Stimulated activated CD8-positive, alpha-beta memory T cell treated with anti-CD3 and anti-CD28 coated beads, Interleukin-7, amount 100 ng/mL, for 1 hour (primary cell): ENCODE results near the gene SYT10.
"Not testable (repeated sequence)": the region's sequence is repeated elsewhere in the genome, so short reads cannot be mapped to it uniquely, and the experiment has no call there.

Experiments used
- DNase-seq, 2 donors: peaks; one replicate each; pipeline ENCODE4 v3.0.0-alpha.2; 2020; ENCODE audit warnings: low read depth in 2 of 2

SYT10 gene

GRCh38 chr12:33349791-33350190 lies 89.8 kb downstream of the SYT10 start:
- DNase-seq = no peak

GRCh38 chr12:33331961-33332398 lies 107.6 kb downstream of the SYT10 start:
- not testable (repeated sequence) for DNase-seq

- DNase-seq = no peak
Observed at GRCh38 chr12:33330940-33331339, 108.7 kb downstream of the SYT10 start.
